Smooth muscle cell (in vitro differentiated cells): ENCODE results near the gene MICALL1. TPM values are rescaled to one million over a fixed set of nuclear protein-coding genes. Genes with fewer than 3 reads are reported as not detected.
"Not testable (repeated sequence)": the region's sequence is repeated elsewhere in the genome, so short reads cannot be mapped to it uniquely, and the experiment has no call there.

ENCODE experiments used
- DNase-seq: peaks from one replicate; lab custom pipeline; 2025; ENCODE audit not compliant: unreplicated experiment; lab: John Stamatoyannopoulos, UW
- H2AFZ ChIP-seq: fragments of 200-600 bp; sonication (generic); 2 replicates; pipeline ENCODE4 v1.6.0; 2016; ENCODE audit warnings: antibody characterized with exemption, low read depth, mild to moderate bottlenecking
- H3F3A ChIP-seq: fragments of 200-600 bp; sonication (generic); 2 replicates; pipeline ENCODE4 v1.6.0; 2017; ENCODE audit warnings: antibody characterized with exemption, low read depth
- H3K27ac ChIP-seq: fragments of 200-600 bp; sonication (generic); 2 replicates; pipeline ENCODE4 v1.5.1; 2016; ENCODE audit warnings: low read depth, mild to moderate bottlenecking
- H3K27me3 ChIP-seq: fragments of 200-600 bp; sonication (generic); 2 replicates; pipeline ENCODE4 v1.6.1; 2016; ENCODE audit warnings: low read depth, mild to moderate bottlenecking
- H3K36me3 ChIP-seq: fragments of 200-600 bp; sonication (generic); 2 replicates; pipeline ENCODE4 v1.5.1; 2016; ENCODE audit warnings: low read depth
- H3K4me1 ChIP-seq: fragments of 200-600 bp; sonication (generic); 2 replicates; pipeline ENCODE4 v1.5.1; 2016; ENCODE audit warnings: low read depth
- H3K4me2 ChIP-seq: fragments of 200-600 bp; sonication (generic); 2 replicates; pipeline ENCODE4 v1.6.0; 2016; ENCODE audit warnings: mild to moderate bottlenecking
- H3K4me3 ChIP-seq: fragments of 200-600 bp; sonication (generic); 2 replicates; pipeline ENCODE4 v1.5.1; 2016; ENCODE audit warnings: mild to moderate bottlenecking
- H3K79me2 ChIP-seq: fragments of 200-600 bp; sonication (generic); 2 replicates; pipeline ENCODE4 v1.6.0; 2016; ENCODE audit warnings: low read depth, mild to moderate bottlenecking
- H3K9ac ChIP-seq: fragments of 200-600 bp; sonication (generic); 2 replicates; pipeline ENCODE4 v1.6.0; 2016; ENCODE audit warnings: low read depth
- H3K9me3 ChIP-seq: fragments of 200-600 bp; sonication (generic); replicated peaks from 2 replicates; pipeline ENCODE4 v1.5.1; 2016; ENCODE audit warnings: low read depth
- H4K20me1 ChIP-seq: fragments of 200-600 bp; sonication (generic); 2 replicates; pipeline ENCODE4 v1.6.0; 2016; ENCODE audit warnings: low read depth
- CTCF ChIP-seq: fragments of 200-600 bp; sonication (generic); IDR thresholded peaks from 2 replicates; pipeline ENCODE4 v1.5.1; 2017; ENCODE audit warnings: borderline replicate concordance, mild to moderate bottlenecking, antibody characterized with exemption; ENCODE audit not compliant: insufficient read depth, poor library complexity, severe bottlenecking
- WGBS: methylation state at CpG from one replicate; pipeline ENCODE4 v1.1.7; 2016; ENCODE audit warnings: low lambda C conversion rate; 5-methylcytosine and 5-hydroxymethylcytosine counted together
- polyA plus RNA-seq: library from polyadenylated mRNA; unstranded; fragments of >200 nt; fragmentation: Nextera tagmentation; extraction: Ambion mirVana; gene quantifications from 2 replicates; pipeline ENCODE4 v1.2.1, GENCODE V29; 2016
- total RNA-seq: library from RNA; depleted of rRNA; stranded (reverse); fragments of >200 nt; gene quantifications from 2 replicates; pipeline ENCODE4 v1.2.3, GENCODE V29; 2014

The MICALL1 gene
- total and polyA plus RNA-seq, 2 experiments from 2014 or later, result 8.7 to 24.9 TPM

DNA sequence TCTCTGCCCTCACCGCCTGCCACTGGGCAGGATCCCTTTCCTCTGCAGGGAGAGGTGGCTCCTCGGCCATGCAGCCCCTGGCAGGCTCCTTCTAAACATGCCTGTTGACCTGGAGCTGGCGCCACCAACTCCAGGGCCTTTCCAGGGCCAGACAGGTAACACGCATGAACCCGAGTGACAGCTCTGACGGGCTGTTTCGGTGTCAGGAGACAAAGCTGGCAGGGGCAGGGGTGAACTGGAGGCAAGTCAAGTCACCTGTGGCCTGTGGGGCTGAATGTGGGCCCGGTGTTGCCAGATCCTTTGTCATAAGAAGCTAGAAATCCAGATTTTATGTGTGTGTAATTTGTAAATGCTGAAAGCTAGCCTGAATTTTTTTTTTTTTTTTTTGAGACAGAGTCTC lies 36.0 kb downstream of the MICALL1 start:
- Histone ChIP-seq H3K4me2 (no peak overlapping the region), H4K20me1 (peaks cover 4% of the 10 kb centered on the region), H3K9ac (no peak overlapping the region), H3K27ac (no peak overlapping the region), H3K9me3 (no peaks in the 10 kb centered on the region), H3K79me2 (no peaks in the 10 kb centered on the region), H3K36me3 (no peaks in the 10 kb centered on the region), H3K27me3 (no peaks in the 10 kb centered on the region), H3K4me1 (no peaks in the 10 kb centered on the region), H3F3A (no peaks in the 10 kb centered on the region), H2AFZ (no peak overlapping the region), H3K4me3 (no peak overlapping the region)
- 99% methylated on average over 8 of the region's 8 CpGs for WGBS
- DNase-seq, result no peak
- TF ChIP-seq CTCF, result no peak

GRCh38 chr22:37943136-37943824 lies 37.2 kb downstream of the MICALL1 start:
- no peaks in the 10 kb centered on the region for H3K9me3 ChIP-seq
- peaks cover 4% of the 10 kb centered on the region for H4K20me1 ChIP-seq
- no peaks in the 10 kb centered on the region for H3F3A ChIP-seq
- H3K27me3 ChIP-seq, result no peaks in the 10 kb centered on the region
- no peaks in the 10 kb centered on the region for H3K36me3 ChIP-seq
- H3K9ac ChIP-seq, result no peak overlapping the region
- H3K4me3 ChIP-seq, result no peak overlapping the region
- H3K27ac ChIP-seq, result no peak overlapping the region
- 94% methylated on average over 12 of the region's 12 CpGs for WGBS
- no peak overlapping the region for H2AFZ ChIP-seq
- H3K79me2 ChIP-seq, result no peaks in the 10 kb centered on the region
- DNase-seq, result no peak
- H3K4me1 ChIP-seq, result no peaks in the 10 kb centered on the region
- no peak overlapping the region for H3K4me2 ChIP-seq
- no peak for TF ChIP-seq CTCF

DNA sequence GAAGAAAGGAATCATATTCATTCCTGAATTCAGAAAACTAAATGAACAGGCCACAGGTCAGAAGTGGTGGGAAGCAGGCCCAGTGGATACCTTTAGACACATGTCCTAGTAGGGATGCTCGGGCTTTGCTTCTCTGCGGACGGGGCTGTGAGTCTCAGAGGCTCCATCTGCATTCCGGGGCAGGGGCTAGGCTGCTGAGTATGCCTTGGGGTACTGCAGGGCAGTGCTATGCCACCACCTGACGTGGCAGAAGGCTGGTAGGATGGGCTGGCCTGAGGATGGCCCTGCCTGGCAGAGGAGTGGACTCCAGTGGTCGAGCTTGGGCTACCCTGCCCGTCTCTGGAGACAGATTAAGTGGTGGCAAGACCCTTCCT lies 37.7 kb downstream of the MICALL1 start:
- Histone ChIP-seq H3K9me3 (no peaks in the 10 kb centered on the region), H3K9ac (no peak overlapping the region), H3K4me2 (no peak overlapping the region), H3F3A (no peaks in the 10 kb centered on the region), H3K79me2 (no peaks in the 10 kb centered on the region), H2AFZ (no peak overlapping the region), H3K36me3 (no peaks in the 10 kb centered on the region), H3K4me1 (no peaks in the 10 kb centered on the region), H3K27ac (no peak overlapping the region), H4K20me1 (peaks cover under 1% of the 10 kb centered on the region), H3K27me3 (no peaks in the 10 kb centered on the region), H3K4me3 (no peak overlapping the region)
- DNase-seq, result no peak
- 92% methylated on average over 7 of the region's 7 CpGs for WGBS
- TF ChIP-seq CTCF, result no peak

DNA sequence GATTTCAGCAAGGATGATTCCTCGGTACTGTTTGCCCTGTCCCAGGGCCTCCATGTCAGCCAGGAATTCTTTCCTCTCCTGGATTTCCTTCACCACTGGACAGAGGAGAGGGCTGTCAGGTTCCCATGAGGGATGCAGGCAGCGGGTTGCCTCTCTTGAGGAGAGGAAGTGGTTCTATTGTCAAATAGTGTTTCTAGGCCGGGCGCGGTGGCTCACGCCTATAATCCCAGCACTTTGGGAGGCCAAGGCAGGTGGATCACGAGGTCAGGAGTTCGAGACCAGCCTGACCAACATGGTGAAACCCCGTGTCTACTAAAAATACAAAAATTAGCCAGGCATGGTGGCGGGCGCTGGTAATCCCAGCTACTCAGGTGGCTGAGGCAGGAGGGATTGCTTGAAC lies 38.3 kb downstream of the MICALL1 start:
- not testable (repeated sequence) for H3K27ac ChIP-seq, H4K20me1 ChIP-seq, H2AFZ ChIP-seq, DNase-seq, H3K4me2 ChIP-seq, H3K27me3 ChIP-seq, H3K9me3 ChIP-seq, H3F3A ChIP-seq, H3K4me1 ChIP-seq, H3K4me3 ChIP-seq, H3K9ac ChIP-seq, H3K36me3 ChIP-seq, H3K79me2 ChIP-seq
- 98% methylated on average over 11 of the region's 11 CpGs for WGBS

- H3K36me3 ChIP-seq, result not testable (repeated sequence)
Observed at GRCh38 chr22:37947142-37947795, 41.2 kb downstream of the MICALL1 start.

More at GRCh38 chr22:37947142-37947795, 41.2 kb downstream of the MICALL1 start:
- not testable (repeated sequence) for H3K4me2 ChIP-seq, DNase-seq, H3K9me3 ChIP-seq, H3K4me3 ChIP-seq, H3K4me1 ChIP-seq, H4K20me1 ChIP-seq, H3K27me3 ChIP-seq, H3K9ac ChIP-seq, H3K27ac ChIP-seq, H3K79me2 ChIP-seq, H2AFZ ChIP-seq, H3F3A ChIP-seq
- 97% methylated on average over 14 of the region's 14 CpGs for WGBS
